HG03097 (cell line): ENCODE measurements around the gene ROBO4.

Source experiments
- ATAC-seq: cut with Tn5 transposase; IDR thresholded peaks from one replicate; pipeline ENCODE4 v1.9.1; 2021; ENCODE audit not compliant: unreplicated experiment, low FRiP score

ROBO4 gene

DNA sequence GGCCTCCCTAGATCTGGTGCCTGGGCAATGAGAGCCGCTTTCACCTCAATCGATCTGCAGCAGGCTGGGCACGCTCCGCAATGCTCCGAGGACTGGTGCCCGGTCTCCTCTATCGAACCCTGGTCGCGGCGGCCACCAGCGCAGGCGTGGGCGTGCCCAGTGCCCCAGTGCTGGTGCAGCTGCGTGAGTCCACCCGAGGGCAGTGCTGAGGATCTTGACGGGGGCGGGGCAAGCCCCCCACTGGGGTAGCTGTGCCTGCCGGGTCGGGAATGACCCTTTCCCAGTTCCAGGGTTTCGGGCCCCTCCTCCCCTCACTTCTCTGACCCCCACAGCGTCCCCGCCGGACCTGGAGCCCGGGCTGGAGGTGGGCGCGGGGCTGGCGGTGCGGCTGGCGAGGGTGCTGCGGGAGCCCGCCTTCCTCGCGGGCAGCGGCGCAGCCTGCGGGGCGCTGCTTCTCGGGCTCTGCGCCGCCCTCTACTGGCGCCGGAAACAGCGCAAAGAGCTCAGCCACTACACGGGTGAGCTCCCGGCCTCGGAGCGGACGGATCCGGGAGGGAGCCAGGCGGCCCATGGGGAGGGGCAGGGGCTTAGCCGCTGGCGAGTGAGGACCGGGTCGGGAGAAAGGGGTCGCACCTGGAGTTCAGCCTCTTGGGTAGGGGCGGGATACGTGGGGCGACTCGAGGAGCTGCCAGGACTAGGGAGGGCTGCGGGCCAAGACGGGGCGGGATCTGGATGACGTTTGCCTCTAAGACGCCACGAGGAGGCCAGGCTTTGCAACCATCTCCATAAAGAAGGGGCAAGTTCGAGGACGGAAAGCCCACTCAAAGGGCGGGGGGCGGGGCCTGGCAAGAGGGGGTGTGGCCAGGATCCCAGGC lies 21.5 kb downstream of the ROBO4 start:
- peak; percentile 81 for ATAC-seq

- no peak for ATAC-seq
Observed at GRCh38 chr11:124875401-124875800, 22.3 kb downstream of the ROBO4 start.

DNA sequence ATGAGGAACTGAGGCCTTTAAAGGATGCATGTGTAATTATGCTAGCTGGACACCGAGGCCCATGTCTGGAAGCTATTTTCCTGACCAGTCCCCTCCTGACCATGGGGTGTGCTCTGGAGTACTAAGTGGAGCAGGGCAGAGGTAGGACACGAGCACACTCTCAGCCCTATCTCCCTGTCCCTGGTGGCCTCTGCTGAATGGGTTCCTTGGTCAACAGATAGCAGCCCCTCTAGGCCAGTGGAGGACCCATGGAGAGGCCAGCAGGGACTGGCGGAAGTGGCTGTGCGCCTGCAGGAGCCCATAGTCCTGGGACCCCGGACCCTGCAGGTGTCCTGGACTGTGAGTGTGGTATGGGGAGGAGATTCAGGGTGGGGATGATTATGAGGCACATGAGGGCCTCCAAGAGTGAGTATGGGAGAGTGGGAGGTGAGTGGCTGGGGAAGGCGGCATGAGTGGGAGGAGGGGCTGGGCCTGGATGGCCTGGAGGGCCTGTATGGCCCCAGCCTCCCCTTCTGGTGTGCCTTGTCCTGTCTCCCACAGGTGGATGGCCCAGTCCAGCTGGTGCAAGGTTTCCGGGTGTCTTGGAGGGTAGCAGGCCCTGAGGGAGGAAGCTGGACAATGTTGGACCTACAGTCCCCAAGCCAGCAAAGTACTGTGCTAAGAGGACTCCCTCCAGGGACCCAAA lies 23.0 kb downstream of the ROBO4 start:
- ATAC-seq = no peak

GRCh38 chr11:124873951-124874350 lies 23.7 kb downstream of the ROBO4 start:
- no peak for ATAC-seq

DNA sequence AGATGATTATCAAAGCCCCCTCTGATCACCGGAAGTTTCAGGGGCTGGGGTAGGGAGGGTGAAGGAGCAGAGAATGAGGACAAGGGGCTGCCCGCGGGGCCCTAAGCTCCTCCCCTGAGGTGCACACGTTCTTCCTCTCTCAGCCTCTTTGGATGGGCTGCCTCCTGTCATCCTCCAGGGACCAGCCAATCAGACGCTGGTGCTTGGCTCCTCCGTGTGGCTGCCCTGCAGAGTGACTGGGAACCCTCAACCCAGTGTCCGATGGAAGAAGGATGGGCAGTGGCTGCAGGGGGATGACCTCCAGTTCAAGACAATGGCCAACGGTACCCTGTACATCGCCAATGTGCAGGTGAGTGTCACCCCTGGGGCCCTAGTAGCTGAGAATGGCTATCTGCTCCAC lies 24.9 kb downstream of the ROBO4 start:
- ATAC-seq = no peak

- no peak for ATAC-seq
Observed at GRCh38 chr11:124872280-124872679, 25.4 kb downstream of the ROBO4 start.

DNA sequence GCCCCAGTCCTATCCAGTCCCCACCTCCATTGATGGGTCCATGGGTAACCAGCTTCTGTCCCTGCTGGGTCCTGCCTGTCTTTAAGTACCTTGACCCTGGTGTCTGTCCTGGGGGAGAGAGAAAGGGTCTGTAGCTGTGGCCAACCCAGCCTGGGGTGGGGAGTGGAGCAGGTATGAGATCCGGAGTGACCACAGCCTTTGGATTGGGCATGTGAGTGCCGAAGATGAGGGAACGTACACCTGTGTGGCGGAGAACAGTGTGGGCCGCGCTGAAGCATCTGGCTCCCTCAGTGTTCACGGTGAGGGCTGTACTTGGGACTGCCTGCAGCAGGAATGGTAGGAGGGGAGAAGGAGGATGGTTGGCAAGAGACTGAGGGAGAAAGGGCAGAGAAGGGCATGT lies 27.2 kb downstream of the ROBO4 start:
- no peak for ATAC-seq

DNA sequence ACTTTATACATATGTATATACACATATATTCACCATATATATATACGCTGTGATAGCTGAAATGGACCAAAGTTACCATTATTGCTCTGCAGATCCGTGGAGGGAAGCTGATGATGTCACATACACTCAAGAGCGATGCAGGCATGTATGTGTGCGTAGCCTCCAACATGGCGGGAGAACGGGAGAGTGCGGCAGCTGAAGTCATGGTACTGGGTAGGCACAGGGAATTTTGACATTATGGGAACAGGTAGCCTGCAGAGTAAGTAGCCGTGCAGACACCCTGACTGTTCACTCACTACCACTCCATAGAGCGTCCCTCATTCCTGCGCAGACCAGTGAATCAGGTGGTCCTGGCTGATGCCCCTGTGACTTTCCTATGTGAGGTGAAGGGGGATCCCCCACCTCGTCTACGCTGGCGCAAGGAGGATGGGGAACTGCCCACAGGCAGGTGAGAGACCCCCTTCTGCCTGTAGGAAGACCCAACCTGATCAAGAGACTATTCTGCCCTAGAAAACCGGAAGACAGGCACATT lies 27.7 kb downstream of the ROBO4 start:
- ATAC-seq = no peak

GRCh38 chr11:124869331-124869730 lies 28.3 kb downstream of the ROBO4 start:
- no peak for ATAC-seq

DNA sequence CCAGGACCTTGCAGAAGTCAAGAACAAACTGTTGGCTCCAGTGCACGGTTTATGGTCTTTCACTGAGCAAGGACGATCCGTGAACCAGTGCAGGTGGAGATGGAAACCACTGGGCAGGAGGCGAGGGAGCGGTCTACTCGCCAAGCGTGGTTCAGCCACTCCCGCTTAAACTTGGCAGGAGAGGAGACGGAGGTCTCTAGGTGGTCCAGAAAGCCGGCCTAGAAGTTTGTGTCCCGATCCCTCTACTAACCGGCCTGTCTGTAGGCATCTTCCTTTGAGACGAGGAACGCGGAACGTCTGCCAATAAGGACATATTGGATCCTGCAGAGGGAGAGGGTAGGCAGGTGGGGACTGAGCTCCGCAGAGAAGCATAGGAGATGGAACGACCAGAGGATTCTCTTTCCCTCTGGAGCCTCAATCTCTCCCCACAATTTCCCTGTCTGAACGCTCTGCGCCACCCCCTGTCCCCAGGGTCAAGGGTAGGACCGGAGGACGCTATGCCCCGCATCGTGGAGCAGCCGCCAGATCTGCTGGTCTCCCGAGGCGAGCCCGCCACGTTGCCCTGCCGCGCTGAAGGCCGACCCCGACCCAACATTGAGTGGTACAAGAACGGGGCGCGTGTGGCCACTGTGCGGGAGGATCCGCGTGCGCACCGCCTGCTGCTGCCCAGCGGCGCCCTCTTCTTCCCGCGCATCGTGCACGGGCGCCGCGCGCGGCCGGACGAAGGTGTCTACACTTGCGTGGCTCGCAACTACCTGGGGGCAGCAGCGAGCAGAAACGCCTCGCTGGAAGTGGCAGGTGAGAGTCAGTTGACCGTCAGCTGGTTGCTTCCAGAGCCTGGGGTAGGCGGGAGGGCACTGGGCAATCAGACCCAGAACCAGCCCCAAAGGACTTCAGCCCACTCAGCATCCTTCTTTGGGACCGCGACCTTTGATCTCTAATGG lies 29.1 kb downstream of the ROBO4 start:
- ATAC-seq = no peak

- no peak for ATAC-seq
Observed at GRCh38 chr11:124867700-124868099, 30.0 kb downstream of the ROBO4 start.

- no peak for ATAC-seq
Observed at GRCh38 chr11:124865902-124866851, 31.5 kb downstream of the ROBO4 start.

- ATAC-seq = no peak
Observed at GRCh38 chr11:124865181-124865901, 32.3 kb downstream of the ROBO4 start, which contains the start of gene ROBO3. ROBO3 (plus strand) TSS chr11:124865432; CDS start chr11:124865578, 146 bp downstream.

DNA sequence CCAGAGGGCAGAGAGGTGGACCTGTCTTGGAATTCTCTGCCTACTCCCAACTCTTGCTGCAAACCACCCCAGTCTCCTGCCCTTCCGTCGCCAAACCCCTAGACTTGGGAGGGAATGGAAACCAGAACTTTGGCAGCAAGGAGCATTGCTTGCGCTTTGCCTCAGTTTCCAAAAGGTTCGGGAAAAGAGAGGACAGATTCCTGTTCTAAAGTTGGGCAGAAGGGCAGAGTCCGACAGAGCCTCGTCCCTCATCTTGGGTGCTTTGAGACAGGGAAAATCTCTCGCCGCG lies 32.8 kb downstream of the ROBO4 start:
- ATAC-seq = no peak

DNA sequence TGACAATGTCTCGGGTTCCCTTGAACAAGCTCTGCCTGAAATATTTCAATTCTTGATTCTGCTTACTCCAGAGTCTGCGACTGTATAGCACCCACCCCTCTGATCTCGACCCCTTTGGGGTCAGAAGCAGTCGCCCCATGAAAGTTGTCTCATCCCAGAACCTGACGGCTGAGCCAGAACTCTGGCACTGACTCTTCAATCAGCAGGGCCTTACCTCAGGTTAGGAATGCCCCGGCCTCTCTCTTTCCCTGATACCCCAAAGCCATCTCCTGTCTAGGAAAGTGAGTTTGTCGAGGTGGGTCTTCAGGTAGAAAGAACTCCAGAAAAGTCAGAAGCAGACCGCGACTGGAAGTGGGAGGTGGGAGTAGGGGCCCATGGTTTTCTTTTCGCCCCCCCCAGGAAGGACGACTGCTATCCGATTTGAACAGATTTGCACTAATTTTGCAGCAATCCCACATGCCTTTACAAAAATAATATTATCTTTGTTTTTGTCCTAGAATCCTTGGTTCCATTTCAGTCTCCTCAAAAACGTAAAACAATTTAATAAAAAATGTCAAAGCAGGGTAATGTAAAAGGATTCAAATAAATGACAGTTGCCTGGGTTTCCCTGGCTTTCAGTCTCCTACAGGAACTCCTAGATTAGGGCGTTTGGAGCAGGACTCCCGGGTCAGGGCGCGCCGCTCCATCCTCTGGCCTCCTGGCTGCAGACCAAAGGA lies 33.3 kb downstream of the ROBO4 start:
- ATAC-seq = no peak

- ATAC-seq = no peak
Observed at GRCh38 chr11:124863826-124864165, 33.9 kb downstream of the ROBO4 start.

- no peak for ATAC-seq
Observed at GRCh38 chr11:124863137-124863825, 34.4 kb downstream of the ROBO4 start.

- ATAC-seq = no peak
Observed at GRCh38 chr11:124861670-124862069, 36.0 kb downstream of the ROBO4 start.
